Caco-2 (cell line): ENCODE results near the gene UHRF2. TPM values are rescaled to one million over a fixed set of nuclear protein-coding genes. Genes with fewer than 3 reads are reported as not detected.

Experiments
- BruUV-seq: library from RNA; stranded (reverse); fragments of 400-500 nt; replicated peaks from 2 replicates; lab custom pipeline; 2021; lab: Mats Ljungman, UMichigan
- CTCF ChIA-PET: fragments of 300-600 bp; sonication (Branson Sonifier 250); formaldehyde crosslinking; loops from one replicate; lab custom pipeline; 2022; ENCODE audit warnings: antibody characterized with exemption; lab: Charles Lee
- POLR2A ChIA-PET: fragments of 300-600 bp; sonication (Branson Sonifier 250); formaldehyde crosslinking; loops from one replicate; lab custom pipeline; 2022; ENCODE audit warnings: antibody characterized with exemption; lab: Charles Lee
- DNase-seq, 2 experiments: peaks; one replicate each; pipeline versions ENCODE4 v3.0.0 to v3.0.0-alpha.2; 2020 to 2022
- H3K27me3 ChIP-seq: replicated peaks from 2 replicates; pipeline ENCODE4 v1.6.0; 2011; ENCODE audit warnings: low read length; ENCODE audit not compliant: control insufficient read depth, insufficient read depth
- H3K36me3 ChIP-seq: 2 replicates; pipeline ENCODE4 v1.5.1; 2011; ENCODE audit warnings: low read length; ENCODE audit not compliant: control insufficient read depth, insufficient read depth
- H3K4me1 ChIP-seq: fragments of 250-450 bp; sonication (Bioruptor Pico); 2 replicates; pipeline ENCODE4 v1.5.1; 2020; ENCODE audit warnings: mild to moderate bottlenecking
- H3K4me3 ChIP-seq: 2 replicates; pipeline ENCODE4 v1.5.1; 2011; ENCODE audit warnings: low read depth, mild to moderate bottlenecking, control low read depth, low read length
- H3K9me3 ChIP-seq: fragments of 250-450 bp; sonication (Bioruptor Pico); 2 replicates; pipeline ENCODE4 v1.5.1; 2020; ENCODE audit warnings: mild to moderate bottlenecking, moderate library complexity
- H3K27ac Mint-ChIP-seq: one replicate; pipeline ENCODE4 v1.8.0; 2022; ENCODE audit warnings: mixed read lengths; ENCODE audit not compliant: unreplicated experiment
- H3K27me3 Mint-ChIP-seq: one replicate; pipeline ENCODE4 v1.8.0; 2022; ENCODE audit warnings: mixed read lengths; ENCODE audit not compliant: insufficient read depth, unreplicated experiment
- H3K36me3 Mint-ChIP-seq: one replicate; pipeline ENCODE4 v1.8.0; 2022; ENCODE audit warnings: mild to moderate bottlenecking, mixed read lengths; ENCODE audit not compliant: insufficient read depth, unreplicated experiment
- H3K4me1 Mint-ChIP-seq: one replicate; pipeline ENCODE4 v1.8.0; 2022; ENCODE audit warnings: low read depth, mixed read lengths; ENCODE audit not compliant: unreplicated experiment
- H3K4me3 Mint-ChIP-seq: one replicate; pipeline ENCODE4 v1.8.0; 2022; ENCODE audit warnings: mild to moderate bottlenecking, moderate library complexity, mixed read lengths; ENCODE audit not compliant: unreplicated experiment
- H3K9me3 Mint-ChIP-seq: one replicate; pipeline ENCODE4 v1.8.0; 2022; ENCODE audit warnings: mixed read lengths; ENCODE audit not compliant: unreplicated experiment
- intact Hi-C: fragments of 100-400 bp; cut with micrococcal nuclease; formaldehyde crosslinking; loops from one replicate; pipeline ENCODE4 v1.10.0; 2022; ENCODE audit not compliant: unreplicated experiment
- total RNA-seq: library from RNA; stranded (reverse); gene quantifications from 2 replicates; pipeline ENCODE4 v1.2.3, GENCODE V29; 2022
- TF ChIP-seq, protein P1 (sequence below), 2 experiments: fragments of 200-600 bp in 1 of 2; IDR thresholded peaks; 1 replicate in 1 of 2; 2 replicates in 1 of 2; pipeline versions ENCODE4 v1.5.1 to v1.8.0; 2011 to 2022; ENCODE audit warnings: antibody characterized with exemption in 1 of 2, control low read depth in 1 of 2, inconsistent platforms in 1 of 2, low read depth in 1 of 2, low read length in 1 of 2, mild to moderate bottlenecking in 1 of 2, moderate library complexity in 1 of 2; ENCODE audit not compliant: insufficient read depth in 1 of 2, severe bottlenecking in 1 of 2, unreplicated experiment in 1 of 2

The UHRF2 gene
- total RNA-seq, 1 experiment from 2014 or later, result 38.1 TPM

DNA sequence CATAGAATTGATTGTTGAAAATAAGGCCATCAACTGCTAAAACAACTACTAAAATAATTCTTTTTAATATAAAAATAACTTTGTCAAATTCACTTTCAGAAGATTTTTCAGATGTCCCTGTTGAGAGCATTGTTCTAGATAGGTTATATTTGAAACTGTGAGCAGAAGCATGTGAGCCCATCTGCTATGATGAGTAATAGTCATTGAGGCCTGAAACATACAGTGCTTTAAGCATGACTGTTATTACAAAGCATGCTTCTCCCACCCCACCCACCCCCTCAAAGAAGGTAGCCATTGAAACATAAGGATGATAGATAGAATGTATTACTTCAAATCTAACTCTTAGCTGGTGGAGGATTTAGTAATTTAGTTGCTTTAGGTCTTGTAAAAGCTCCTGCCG, 86.0 kb downstream of the UHRF2 start:
- Mint-ChIP-seq H3K36me3 (peaks cover 39% of the 10 kb centered on the region), H3K4me1 (peaks cover 4% of the 10 kb centered on the region), H3K27me3 (no peaks in the 10 kb centered on the region), H3K4me3 (no peak overlapping the region), H3K9me3 (no peaks in the 10 kb centered on the region), H3K27ac (no peak overlapping the region)
- H3K36me3 ChIP-seq, result peaks cover 2% of the 10 kb centered on the region
- H3K27me3 ChIP-seq, result no peaks in the 10 kb centered on the region
- no TSS peak for BruUV-seq
- ChIA-PET CTCF (no interaction called here), POLR2A (no interaction called here)
- DNase-seq, result no peak
- TF ChIP-seq, protein P1, sequence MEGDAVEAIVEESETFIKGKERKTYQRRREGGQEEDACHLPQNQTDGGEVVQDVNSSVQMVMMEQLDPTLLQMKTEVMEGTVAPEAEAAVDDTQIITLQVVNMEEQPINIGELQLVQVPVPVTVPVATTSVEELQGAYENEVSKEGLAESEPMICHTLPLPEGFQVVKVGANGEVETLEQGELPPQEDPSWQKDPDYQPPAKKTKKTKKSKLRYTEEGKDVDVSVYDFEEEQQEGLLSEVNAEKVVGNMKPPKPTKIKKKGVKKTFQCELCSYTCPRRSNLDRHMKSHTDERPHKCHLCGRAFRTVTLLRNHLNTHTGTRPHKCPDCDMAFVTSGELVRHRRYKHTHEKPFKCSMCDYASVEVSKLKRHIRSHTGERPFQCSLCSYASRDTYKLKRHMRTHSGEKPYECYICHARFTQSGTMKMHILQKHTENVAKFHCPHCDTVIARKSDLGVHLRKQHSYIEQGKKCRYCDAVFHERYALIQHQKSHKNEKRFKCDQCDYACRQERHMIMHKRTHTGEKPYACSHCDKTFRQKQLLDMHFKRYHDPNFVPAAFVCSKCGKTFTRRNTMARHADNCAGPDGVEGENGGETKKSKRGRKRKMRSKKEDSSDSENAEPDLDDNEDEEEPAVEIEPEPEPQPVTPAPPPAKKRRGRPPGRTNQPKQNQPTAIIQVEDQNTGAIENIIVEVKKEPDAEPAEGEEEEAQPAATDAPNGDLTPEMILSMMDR (IDR thresholded peaks at IDR 0.05; ENCODE audit: insufficient read depth in 1 of 2, low read depth in 1 of 2, low read length in 1 of 2, severe bottlenecking in 1 of 2, unreplicated experiment in 1 of 2), result no peak
- H3K9me3 ChIP-seq, result no peaks in the 10 kb centered on the region
- H3K4me1 ChIP-seq, result no peaks in the 10 kb centered on the region
- no peak overlapping the region for H3K4me3 ChIP-seq
- intact Hi-C loops, result loop anchor here (10.0 kb wide), 1 partner anchor 186 kb away; no protein-coding TSS in a partner anchor

DNA sequence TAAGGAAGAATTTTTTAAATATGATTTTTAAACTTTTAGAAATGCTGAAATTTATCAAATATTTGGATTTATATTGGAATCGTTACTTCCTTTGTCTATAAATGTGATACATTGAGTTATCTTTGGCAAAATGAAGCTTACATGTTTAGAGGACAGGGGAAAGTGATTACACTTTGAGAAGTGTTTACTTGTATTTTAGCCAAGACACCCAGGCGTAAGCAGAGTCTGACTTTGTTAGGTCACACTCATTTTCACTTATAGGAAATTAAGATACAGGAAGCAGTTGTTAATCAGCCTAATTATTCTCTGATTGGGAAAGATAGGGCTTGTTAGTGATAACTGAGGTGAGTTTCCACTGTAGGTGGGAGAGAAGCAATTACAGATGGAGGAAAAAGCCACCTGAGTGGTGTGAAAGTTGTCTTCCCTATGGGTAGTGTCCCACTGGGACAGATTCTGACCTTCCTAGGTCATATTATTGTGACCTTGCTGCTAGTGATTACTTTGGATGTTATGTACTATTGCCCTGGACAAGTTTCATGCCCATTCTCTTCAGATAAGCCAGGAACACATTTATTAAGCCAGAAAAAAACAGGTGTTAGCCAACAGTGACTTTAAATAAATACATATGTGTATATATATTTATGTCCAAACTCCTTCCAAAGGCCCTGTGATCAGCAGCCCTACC, 88.7 kb downstream of the UHRF2 start:
- H3K4me3 Mint-ChIP-seq, result no peak overlapping the region
- TF ChIP-seq, protein P1 (IDR thresholded peaks at IDR 0.05; ENCODE audit: insufficient read depth in 1 of 2, low read depth in 1 of 2, low read length in 1 of 2, severe bottlenecking in 1 of 2, unreplicated experiment in 1 of 2), result no peak
- H3K9me3 ChIP-seq, result no peaks in the 10 kb centered on the region
- ChIA-PET CTCF (no interaction called here), POLR2A (no interaction called here)
- peaks cover 40% of the 10 kb centered on the region for H3K36me3 Mint-ChIP-seq
- DNase-seq, result no peak
- no peaks in the 10 kb centered on the region for H3K27me3 Mint-ChIP-seq
- H3K36me3 ChIP-seq, result peaks cover 2% of the 10 kb centered on the region
- H3K27ac Mint-ChIP-seq, result no peak overlapping the region
- no peaks in the 10 kb centered on the region for H3K4me1 ChIP-seq
- intact Hi-C loops, result no loop called here
- no peaks in the 10 kb centered on the region for H3K27me3 ChIP-seq
- BruUV-seq, result no TSS peak
- H3K4me3 ChIP-seq, result no peak overlapping the region
- H3K9me3 Mint-ChIP-seq, result no peaks in the 10 kb centered on the region
- peaks cover 4% of the 10 kb centered on the region for H3K4me1 Mint-ChIP-seq

DNA sequence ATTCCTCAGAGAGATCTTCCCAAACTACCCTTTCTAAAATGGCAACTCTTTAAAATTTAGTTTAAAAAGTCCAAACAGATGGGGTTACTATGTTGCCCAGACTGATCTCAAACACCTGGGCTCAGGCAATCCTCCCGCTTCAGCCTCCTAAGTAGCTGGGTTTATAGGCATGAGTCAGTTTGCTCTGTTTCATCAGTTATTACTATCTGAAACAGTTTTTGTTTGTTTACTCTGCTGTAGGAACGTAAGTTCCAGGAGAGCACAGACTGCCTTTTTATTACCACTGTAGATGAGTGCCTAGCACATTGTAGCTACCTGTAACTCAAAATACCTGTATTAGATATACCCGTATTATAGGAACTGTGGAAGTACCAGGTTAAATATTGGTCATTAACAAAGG, 89.4 kb downstream of the UHRF2 start:
- Mint-ChIP-seq H3K4me1 (peaks cover 4% of the 10 kb centered on the region), H3K36me3 (peaks cover 37% of the 10 kb centered on the region), H3K9me3 (no peaks in the 10 kb centered on the region), H3K27me3 (no peaks in the 10 kb centered on the region), H3K27ac (no peak overlapping the region), H3K4me3 (no peak overlapping the region)
- H3K9me3 ChIP-seq, result no peaks in the 10 kb centered on the region
- H3K4me1 ChIP-seq, result no peaks in the 10 kb centered on the region
- intact Hi-C loops, result no loop called here
- CTCF ChIA-PET, result no interaction called here
- POLR2A ChIA-PET, result no interaction called here
- peaks cover 2% of the 10 kb centered on the region for H3K36me3 ChIP-seq
- no peak overlapping the region for H3K4me3 ChIP-seq
- no peak for DNase-seq
- no TSS peak for BruUV-seq
- no peaks in the 10 kb centered on the region for H3K27me3 ChIP-seq
- TF ChIP-seq, protein P1 (IDR thresholded peaks at IDR 0.05; ENCODE audit: insufficient read depth in 1 of 2, low read depth in 1 of 2, low read length in 1 of 2, severe bottlenecking in 1 of 2, unreplicated experiment in 1 of 2), result no peak
